KOPT-K1 (cell line): ENCODE results near the gene CCDC88C.

Experiments
- H3K27ac ChIP-seq: fragments of 200-600 bp; sonication (generic); 2 replicates; pipeline ENCODE4 v1.5.1; 2016; ENCODE audit warnings: antibody characterized with exemption, mild to moderate bottlenecking, low read depth, low read length; ENCODE audit not compliant: poor library complexity, severe bottlenecking
- H3K36me3 ChIP-seq: fragments of 200-600 bp; sonication (generic); 2 replicates; pipeline ENCODE4 v1.5.1; 2017; ENCODE audit warnings: antibody characterized with exemption, mild to moderate bottlenecking, low read length, moderate library complexity; ENCODE audit not compliant: insufficient read depth
- H3K9me3 ChIP-seq: fragments of 200-600 bp; sonication (generic); 2 replicates; pipeline ENCODE4 v1.5.1; 2017; ENCODE audit warnings: antibody characterized with exemption, low read length, mild to moderate bottlenecking; ENCODE audit not compliant: insufficient read depth, poor library complexity, severe bottlenecking

CCDC88C gene

GRCh38 chr14:91323031-91323430 lies 94.6 kb downstream of the CCDC88C start:
- Histone ChIP-seq H3K9me3 (no peaks in the 10 kb centered on the region), H3K27ac (peak overlapping the region; percentile 85), H3K36me3 (peaks cover 92% of the 10 kb centered on the region)

DNA sequence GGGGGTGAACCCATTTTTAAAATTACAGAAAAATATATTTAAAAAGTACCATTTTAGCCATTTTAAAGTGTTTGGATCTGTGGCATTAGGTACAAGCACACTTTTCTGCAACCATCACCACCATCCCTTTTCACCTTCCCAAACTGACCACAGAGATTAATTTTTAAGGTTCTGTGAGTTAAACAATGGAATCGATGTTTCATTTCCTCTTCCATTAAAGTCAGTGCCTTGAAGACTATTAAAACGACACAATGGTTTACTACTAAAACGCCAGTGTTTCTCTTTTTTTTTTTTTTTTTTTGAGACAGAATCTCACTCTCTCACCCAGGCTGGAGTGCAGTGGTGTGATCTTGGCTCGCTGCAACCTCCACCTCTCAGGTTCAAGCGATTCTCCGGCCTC lies 95.0 kb downstream of the CCDC88C start:
- Histone ChIP-seq H3K9me3 (no peaks in the 10 kb centered on the region), H3K36me3 (peaks cover 90% of the 10 kb centered on the region), H3K27ac (no peak overlapping the region)

GRCh38 chr14:91321131-91321530 lies 96.5 kb downstream of the CCDC88C start:
- Histone ChIP-seq H3K36me3 (peaks cover 81% of the 10 kb centered on the region), H3K9me3 (no peaks in the 10 kb centered on the region), H3K27ac (no peak overlapping the region)

DNA sequence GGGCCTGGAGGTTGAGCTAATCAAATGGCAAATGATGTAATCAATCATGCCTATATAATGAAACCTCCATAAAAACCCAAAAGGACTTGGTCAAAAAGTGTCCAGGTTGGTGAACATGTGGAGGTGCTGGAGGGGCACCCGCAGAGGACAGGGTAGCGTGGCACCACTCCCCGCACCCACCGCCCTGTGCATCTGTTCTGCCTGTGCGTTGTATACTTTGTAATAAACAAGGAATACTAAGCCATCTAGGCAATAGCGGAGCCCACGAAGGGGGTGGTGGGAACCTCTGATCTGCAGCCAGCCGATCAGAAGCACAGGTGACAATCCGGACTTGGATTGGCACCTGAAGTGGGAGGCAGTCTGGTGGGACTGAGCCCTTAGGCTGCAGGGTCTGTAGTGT lies 97.4 kb downstream of the CCDC88C start:
- H3K9me3 ChIP-seq: no peaks in the 10 kb centered on the region
- H3K27ac ChIP-seq: no peak overlapping the region
- peaks cover 76% of the 10 kb centered on the region for H3K36me3 ChIP-seq

DNA sequence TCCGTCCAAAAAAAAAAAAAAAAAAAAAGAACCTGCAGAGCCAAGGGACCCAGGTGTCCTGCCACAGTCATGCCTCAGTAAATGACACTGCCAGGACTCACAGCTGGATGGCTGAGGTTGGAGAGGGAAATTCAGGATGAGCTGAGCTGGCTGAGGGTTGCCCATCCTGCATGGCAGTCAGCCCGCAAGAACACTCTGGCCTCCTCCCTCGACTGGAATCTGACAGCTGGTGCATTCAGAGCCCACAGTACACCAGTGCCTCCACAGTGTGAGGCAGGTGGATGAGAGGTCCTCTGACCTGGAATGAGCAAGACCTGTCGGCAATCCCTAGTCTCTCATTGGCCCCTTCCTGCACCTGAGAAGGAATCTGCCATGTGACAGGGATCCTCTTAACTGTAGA lies 98.7 kb downstream of the CCDC88C start:
- peak overlapping the region; percentile 87 for H3K27ac ChIP-seq
- no peaks in the 10 kb centered on the region for H3K9me3 ChIP-seq
- H3K36me3 ChIP-seq: peaks cover 78% of the 10 kb centered on the region

DNA sequence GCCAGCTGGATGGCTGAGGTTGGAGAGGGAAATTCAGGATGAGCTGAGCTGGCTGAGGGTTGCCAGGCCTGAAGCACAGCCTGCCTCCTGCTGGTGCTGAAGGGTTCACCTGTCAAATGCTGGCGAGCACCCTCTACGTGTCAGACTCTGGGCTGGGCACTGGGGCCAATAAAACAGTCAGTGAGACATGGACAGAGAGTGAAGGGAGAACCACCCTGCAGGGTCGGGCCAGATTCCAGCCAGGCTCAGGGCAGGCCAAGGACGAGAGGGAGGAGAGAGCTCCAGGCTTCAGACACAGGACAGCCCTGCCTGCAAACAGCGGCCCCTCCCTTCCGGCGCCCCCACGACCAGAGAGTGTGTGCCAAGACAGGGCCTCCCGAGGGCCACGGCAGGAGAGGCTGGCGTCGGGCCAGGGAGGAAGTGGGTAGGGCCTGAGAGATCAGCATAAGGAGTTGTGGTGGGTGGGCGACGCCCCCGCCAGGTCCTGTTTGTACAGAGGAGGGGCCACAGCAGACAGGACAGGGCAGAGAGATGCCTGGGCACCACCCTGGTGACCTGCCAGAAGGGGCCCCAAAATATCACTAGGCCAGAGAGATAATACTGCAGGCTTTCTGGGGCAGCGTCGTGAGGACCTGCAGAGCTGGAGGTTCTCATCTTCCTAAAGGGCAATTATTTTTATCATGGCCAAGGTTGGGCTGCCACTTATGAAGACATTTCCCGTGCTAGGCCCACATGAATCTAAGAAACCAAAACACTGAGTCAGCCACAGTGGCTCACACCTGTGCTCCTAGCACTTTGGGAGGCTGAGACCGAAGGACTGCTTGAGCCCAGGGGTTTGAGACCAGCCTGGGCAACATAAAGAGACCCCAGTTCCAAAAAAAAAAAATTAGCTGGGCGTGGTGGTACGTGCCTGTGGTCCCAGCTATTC lies 100.0 kb downstream of the CCDC88C start:
- Histone ChIP-seq H3K9me3 (no peaks in the 10 kb centered on the region), H3K36me3 (peaks cover 81% of the 10 kb centered on the region), H3K27ac (peak overlapping the region; percentile 87)

GRCh38 chr14:91316761-91317160 lies 100.9 kb downstream of the CCDC88C start:
- Histone ChIP-seq H3K27ac (peak overlapping the region; percentile 87), H3K9me3 (no peaks in the 10 kb centered on the region), H3K36me3 (peaks cover 81% of the 10 kb centered on the region)

DNA sequence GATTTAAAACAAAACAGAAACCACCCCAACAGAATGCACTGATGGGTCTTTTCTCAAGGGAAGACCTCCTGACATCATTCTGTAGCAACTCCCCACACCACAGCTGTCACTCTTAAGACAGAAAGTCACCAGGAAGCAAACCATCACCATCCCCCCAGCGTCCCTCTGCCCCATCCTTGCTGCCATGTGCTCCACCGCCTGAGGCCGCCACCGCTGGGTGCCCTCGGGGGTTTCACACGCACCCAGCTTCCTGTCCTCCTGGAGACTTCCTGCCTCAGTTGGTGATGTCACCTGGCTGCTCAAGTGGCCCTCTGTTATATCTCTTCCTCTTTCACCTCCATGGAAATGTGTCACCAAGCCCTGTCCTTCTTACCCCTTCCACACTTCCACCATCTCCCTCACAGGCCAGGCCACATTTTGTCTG lies 101.8 kb downstream of the CCDC88C start:
- Histone ChIP-seq H3K9me3 (no peaks in the 10 kb centered on the region), H3K27ac (peak overlapping the region; percentile 87), H3K36me3 (peaks cover 81% of the 10 kb centered on the region)

DNA sequence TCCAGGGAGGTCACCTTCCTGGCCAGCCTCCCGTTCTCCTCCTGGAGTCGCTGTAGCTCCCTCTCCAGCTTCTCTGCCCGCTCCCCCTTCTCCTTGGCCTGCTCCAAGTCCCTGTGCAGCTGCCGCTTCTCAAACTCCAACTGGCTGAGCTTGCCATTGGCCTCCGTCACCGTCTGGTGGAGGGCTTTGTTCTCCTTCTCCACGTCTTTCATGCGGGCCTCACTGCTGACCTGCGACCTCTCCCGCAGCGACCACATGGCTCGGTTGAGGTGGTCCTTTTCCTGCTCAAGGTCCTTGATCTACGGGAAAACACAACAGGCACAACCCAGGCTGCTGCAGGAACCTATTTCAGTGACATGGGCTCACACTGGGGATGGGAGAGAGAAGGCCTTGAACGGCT lies 103.8 kb downstream of the CCDC88C start:
- no peaks in the 10 kb centered on the region for H3K9me3 ChIP-seq
- peaks cover 81% of the 10 kb centered on the region for H3K36me3 ChIP-seq
- no peak overlapping the region for H3K27ac ChIP-seq

DNA sequence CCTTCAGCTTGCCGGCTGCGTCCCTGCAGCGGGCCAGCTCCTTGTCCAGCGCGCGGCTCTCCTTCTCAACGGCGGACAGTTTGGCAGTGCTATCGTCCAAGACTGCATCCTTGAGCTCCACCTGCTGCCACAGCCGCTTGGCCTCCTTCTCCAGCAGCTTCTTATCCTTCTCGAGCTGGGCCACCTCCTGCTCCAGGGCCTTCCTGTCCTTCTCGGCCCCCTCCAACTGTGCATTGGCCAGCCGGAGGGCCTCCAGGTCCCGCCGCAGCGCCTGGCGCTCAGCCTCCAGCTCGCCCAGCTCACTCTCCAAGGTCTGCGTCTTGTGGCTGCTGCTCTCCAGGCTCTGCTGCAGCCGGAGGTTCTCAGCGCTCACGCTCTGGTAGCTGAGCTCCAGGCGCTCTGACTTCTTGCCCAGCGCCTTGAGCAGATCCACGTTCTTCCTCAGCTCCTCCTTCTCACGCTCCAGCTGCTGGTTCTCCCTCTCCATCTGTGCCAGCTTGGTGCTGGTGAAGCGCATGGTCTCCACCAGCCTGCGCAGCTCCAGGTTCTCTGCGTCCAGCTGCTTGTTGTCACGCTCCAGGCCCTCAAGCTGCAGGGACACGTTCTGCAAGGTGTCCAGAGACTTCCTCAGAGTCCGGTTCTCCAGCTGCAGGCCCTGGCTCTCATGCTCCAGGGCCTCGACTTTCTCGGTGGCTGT lies 104.3 kb downstream of the CCDC88C start:
- H3K36me3 ChIP-seq: peaks cover 81% of the 10 kb centered on the region
- H3K9me3 ChIP-seq: no peaks in the 10 kb centered on the region
- H3K27ac ChIP-seq: no peak overlapping the region

DNA sequence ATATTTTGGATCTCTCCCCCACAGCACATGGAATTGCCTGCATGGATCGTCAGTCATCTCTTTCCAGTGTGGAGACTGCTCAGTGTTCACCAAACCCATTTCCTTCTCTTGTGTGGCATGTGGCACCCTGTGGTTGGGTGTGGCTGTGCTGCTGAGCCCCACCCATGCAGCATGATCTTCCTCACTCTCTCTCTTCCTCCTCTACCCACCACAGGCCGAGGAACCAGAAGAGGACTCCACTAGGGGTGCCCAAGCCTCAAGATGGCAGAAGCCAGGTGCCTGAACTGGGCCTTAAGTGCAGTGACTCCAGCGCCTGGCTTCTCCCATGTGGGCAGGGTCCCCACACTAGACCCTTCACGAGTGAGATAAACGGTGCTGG lies 106.3 kb downstream of the CCDC88C start:
- Histone ChIP-seq H3K27ac (peak overlapping the region; percentile 26), H3K9me3 (no peaks in the 10 kb centered on the region), H3K36me3 (peaks cover 93% of the 10 kb centered on the region)

DNA sequence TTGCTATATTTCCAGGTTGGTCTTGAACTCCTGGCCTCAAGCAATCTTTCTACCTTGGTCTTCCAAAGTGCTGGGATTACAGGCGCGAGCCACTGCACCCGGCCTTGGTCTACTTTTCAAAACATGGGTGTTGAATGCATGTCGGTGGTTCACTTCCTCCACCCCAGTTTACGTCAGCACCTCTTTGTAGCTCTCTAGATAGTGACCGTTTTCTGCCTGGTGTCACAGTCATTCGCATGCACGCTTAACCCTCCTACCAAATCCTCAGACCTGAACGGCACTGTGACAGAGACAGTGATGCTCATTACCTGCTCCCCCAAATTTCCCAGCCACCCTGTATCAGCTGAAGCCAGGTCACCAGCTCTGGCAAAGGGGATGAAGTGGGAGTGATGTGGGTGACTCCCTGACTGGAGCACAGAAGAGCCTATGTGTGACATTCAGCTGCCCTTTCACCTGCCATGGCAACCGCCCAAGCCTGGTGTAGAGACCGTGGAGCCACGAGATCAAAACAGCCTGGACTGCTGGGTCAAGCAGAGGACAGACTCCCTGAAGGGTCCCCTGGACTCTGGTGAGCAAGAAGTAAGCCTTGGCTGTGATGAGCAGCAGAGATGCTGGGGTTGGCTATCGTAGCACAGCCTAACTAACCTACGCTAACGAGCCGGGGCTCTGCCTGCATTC lies 106.9 kb downstream of the CCDC88C start:
- Histone ChIP-seq H3K36me3 (peaks cover 98% of the 10 kb centered on the region), H3K27ac (peak overlapping the region; percentile 26)

DNA sequence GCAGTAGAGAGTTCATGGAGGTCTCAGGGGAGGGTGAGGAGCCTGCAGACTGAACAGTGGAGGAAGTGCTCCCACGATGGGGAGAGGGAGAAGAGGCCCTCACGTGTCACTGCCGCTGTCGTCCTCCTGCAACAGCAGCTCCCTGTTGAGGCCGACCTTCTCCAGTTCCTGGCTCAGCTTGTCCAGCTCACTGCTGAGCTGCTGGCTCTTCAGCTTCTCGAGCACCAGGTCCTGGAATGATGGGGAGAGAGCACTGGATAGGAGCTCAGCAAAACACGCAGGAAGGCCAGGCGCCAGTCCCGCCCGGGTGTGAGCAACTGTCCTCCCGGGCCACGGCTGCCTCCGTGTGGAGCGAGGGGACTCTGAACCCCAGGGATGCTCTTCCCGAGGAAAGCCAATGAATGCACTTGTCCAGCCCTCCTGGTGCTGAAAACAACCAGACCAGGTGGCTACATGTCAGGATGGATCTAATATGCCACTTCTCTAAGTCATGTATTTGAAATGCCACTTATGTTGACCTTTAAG lies 107.8 kb downstream of the CCDC88C start:
- Histone ChIP-seq H3K36me3 (peaks cover 100% of the 10 kb centered on the region), H3K9me3 (no peaks in the 10 kb centered on the region), H3K27ac (no peak overlapping the region)

More for the DNA sequence above, 106.9 kb downstream of the CCDC88C start:
- H3K9me3 ChIP-seq: no peaks in the 10 kb centered on the region

- Histone ChIP-seq H3K27ac (no peak overlapping the region), H3K36me3 (peaks cover 100% of the 10 kb centered on the region), H3K9me3 (no peaks in the 10 kb centered on the region)
Measured at GRCh38 chr14:91308337-91308736, 109.3 kb downstream of the CCDC88C start.

DNA sequence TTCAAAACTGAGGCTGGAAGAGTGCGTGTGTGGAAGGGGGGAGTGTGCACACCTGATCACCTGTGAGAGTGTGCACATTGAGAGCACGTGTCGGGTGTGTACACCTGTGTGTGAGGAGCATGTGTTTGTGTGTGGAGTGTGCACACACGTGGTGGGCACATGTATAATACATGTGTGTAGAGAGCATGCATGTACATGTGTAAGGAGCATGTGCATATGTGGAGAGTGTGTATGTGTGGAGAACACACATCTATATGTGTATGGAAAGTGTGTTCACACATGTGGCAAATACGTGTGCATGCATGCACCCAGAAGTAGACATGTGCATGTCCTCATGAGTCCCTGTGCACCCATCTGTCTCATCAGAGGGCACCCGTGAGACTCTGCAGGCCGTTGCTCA lies 110.0 kb downstream of the CCDC88C start:
- H3K36me3 ChIP-seq: peaks cover 100% of the 10 kb centered on the region
- H3K9me3 ChIP-seq: no peaks in the 10 kb centered on the region
- no peak overlapping the region for H3K27ac ChIP-seq
